Transverse colon (tissue), 4 donors: ENCODE data around the gene FCRL5.

Experiments
- CTCF ChIP-seq, 5 experiments: fragments of 200-600 bp in 3 of 5; fragments of 450-650 bp in 2 of 5; sonication (generic) in 3 of 5; IDR thresholded peaks; 1 replicate in 2 of 5; 2 replicates in 3 of 5; pipeline ENCODE4 v1.5.1; 2016 to 2017; ENCODE audit warnings: antibody characterized with exemption in 5 of 5, inconsistent platforms in 3 of 5, mild to moderate bottlenecking in 2 of 5, moderate library complexity in 1 of 5
- EP300 ChIP-seq: sonication (generic); formaldehyde crosslinking; IDR thresholded peaks from one replicate; pipeline ENCODE4 v1.6.1; 2017; ENCODE audit warnings: antibody characterized with exemption, low read depth
- POLR2A ChIP-seq: fragments of 450-650 bp; IDR thresholded peaks from one replicate; pipeline ENCODE4 v1.6.1; 2016; ENCODE audit warnings: antibody characterized with exemption, mild to moderate bottlenecking, moderate library complexity
- POLR2AphosphoS5 ChIP-seq, 3 donors: sonication (generic); formaldehyde crosslinking; IDR thresholded peaks; one replicate each; pipeline ENCODE4 v1.6.1; 2016; ENCODE audit warnings: antibody characterized with exemption in 3 of 3

DNA sequence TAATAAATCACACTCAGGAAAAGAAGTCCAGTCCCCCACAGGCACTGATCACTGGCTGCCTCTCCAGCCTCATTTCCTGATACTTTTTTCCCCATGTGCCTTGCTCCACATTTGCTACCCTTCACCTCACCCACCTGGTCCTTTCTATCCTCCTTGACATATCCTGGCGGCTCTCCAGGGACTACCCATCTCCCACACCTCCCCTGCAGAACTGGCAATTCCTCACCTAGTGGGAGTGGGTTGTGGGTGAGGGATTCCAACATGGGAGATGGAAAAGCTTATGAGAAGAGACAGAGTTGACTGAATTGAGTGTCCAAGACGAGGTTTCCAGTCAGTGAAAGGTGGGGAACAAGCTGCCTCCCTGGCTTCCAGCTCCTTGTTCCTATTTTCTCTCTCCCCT lies 69.6 kb downstream of the FCRL5 start:
- no peak for TF ChIP-seq CTCF (IDR thresholded peaks at IDR 0.05)
- no peak for TF ChIP-seq EP300
- no peak for TF ChIP-seq POLR2A
- no peak for TF ChIP-seq POLR2AphosphoS5 (IDR thresholded peaks at IDR 0.05)
